GM19438 (cell line): ENCODE data around the gene COMT.

ENCODE experiments used
- ATAC-seq: cut with Tn5 transposase; IDR thresholded peaks from one replicate; pipeline ENCODE4 v1.9.1; 2021; ENCODE audit warnings: low read depth; ENCODE audit not compliant: unreplicated experiment

The COMT gene

GRCh38 chr22:19980766-19981165, 39.2 kb downstream of the COMT start:
- no peak for ATAC-seq

GRCh38 chr22:19981171-19981960, 39.8 kb downstream of the COMT start:
- no peak for ATAC-seq

- no peak for ATAC-seq
These were observed 40.7 kb downstream of the COMT start for GRCh38 chr22:19981961-19982920.

GRCh38 chr22:19982991-19983578, 41.5 kb downstream of the COMT start:
- ATAC-seq = no peak

- ATAC-seq = no peak
These were observed 42.2 kb downstream of the COMT start for GRCh38 chr22:19983741-19984140.

- ATAC-seq = no peak
These were observed 42.7 kb downstream of the COMT start for GRCh38 chr22:19984201-19984753.

- ATAC-seq = no peak
These were observed 43.6 kb downstream of the COMT start for GRCh38 chr22:19984851-19985811.

- no peak for ATAC-seq
These were observed 44.4 kb downstream of the COMT start for GRCh38 chr22:19986011-19986409.

- peak; percentile 67 for ATAC-seq
These were observed 45.1 kb downstream of the COMT start for GRCh38 chr22:19986410-19987341.

- no peak for ATAC-seq
These were observed 46.1 kb downstream of the COMT start for GRCh38 chr22:19987394-19988306.

GRCh38 chr22:19988331-19988808, 46.8 kb downstream of the COMT start:
- no peak for ATAC-seq

GRCh38 chr22:19988965-19989724, 47.6 kb downstream of the COMT start:
- ATAC-seq = no peak

- ATAC-seq = no peak
These were observed 48.1 kb downstream of the COMT start for GRCh38 chr22:19989725-19990067.

GRCh38 chr22:19990188-19990587, 48.6 kb downstream of the COMT start:
- ATAC-seq = no peak

- ATAC-seq = no peak
These were observed 49.2 kb downstream of the COMT start for GRCh38 chr22:19990609-19991394.

GRCh38 chr22:19991395-19991644, 49.7 kb downstream of the COMT start:
- ATAC-seq = no peak
